Activated CD4-positive, alpha-beta T cell treated with anti-CD3 and anti-CD28 coated beads, Interleukin-2, amount 50 U/mL, for 1 hour (primary cell): ENCODE measurements around the gene XPA.
"Not testable (repeated sequence)": the region's sequence is repeated elsewhere in the genome, so short reads cannot be mapped to it uniquely, and the experiment has no call there.

Source experiments
- DNase-seq: peaks from one replicate; pipeline ENCODE4 v3.0.0-alpha.2; 2020

The XPA gene

GRCh38 chr9:97703437-97704344 is 6.6 kb upstream of the XPA start:
- no peak for DNase-seq

- not testable (repeated sequence) for DNase-seq
Measured at GRCh38 chr9:97699824-97700223, 2.7 kb upstream of the XPA start.

GRCh38 chr9:97699281-97699680 is 2.1 kb upstream of the XPA start:
- not testable (repeated sequence) for DNase-seq

- no peak for DNase-seq
Measured at GRCh38 chr9:97698865-97699264, 1.7 kb upstream of the XPA start.

GRCh38 chr9:97697837-97698236 is 697 bp upstream of the XPA start:
- DNase-seq, result no peak

- DNase-seq, result no peak
Measured at GRCh38 chr9:97695995-97696802, 941 bp downstream of the XPA start.

- DNase-seq, result no peak
Measured at GRCh38 chr9:97695390-97695789, 1.8 kb downstream of the XPA start.

- DNase-seq, result no peak
Measured at GRCh38 chr9:97694769-97695168, 2.4 kb downstream of the XPA start.

GRCh38 chr9:97689401-97690180 is 7.5 kb downstream of the XPA start:
- DNase-seq, result no peak

GRCh38 chr9:97688654-97689053 is 8.5 kb downstream of the XPA start:
- no peak for DNase-seq

GRCh38 chr9:97682242-97682641 is 14.9 kb downstream of the XPA start:
- no peak for DNase-seq

GRCh38 chr9:97675655-97676054 is 21.5 kb downstream of the XPA start:
- DNase-seq, result no peak

- DNase-seq, result no peak
Measured at GRCh38 chr9:97673922-97674321, 23.2 kb downstream of the XPA start.

GRCh38 chr9:97672403-97672802 is 24.7 kb downstream of the XPA start:
- no peak for DNase-seq

GRCh38 chr9:97670586-97670985 is 26.6 kb downstream of the XPA start:
- no peak for DNase-seq

GRCh38 chr9:97668485-97668884 is 28.7 kb downstream of the XPA start:
- no peak for DNase-seq

- DNase-seq, result no peak
Measured at GRCh38 chr9:97666907-97667686, 30.0 kb downstream of the XPA start.

GRCh38 chr9:97665742-97666141 is 31.4 kb downstream of the XPA start:
- no peak for DNase-seq

GRCh38 chr9:97660847-97661246 is 36.3 kb downstream of the XPA start:
- DNase-seq, result no peak

GRCh38 chr9:97660340-97660739 is 36.8 kb downstream of the XPA start:
- no peak for DNase-seq

- no peak for DNase-seq
Measured at GRCh38 chr9:97659771-97660170, 37.4 kb downstream of the XPA start.

- no peak for DNase-seq
Measured at GRCh38 chr9:97658707-97659106, 38.4 kb downstream of the XPA start.
